ENCODE results near the gene PDE4C.
A peak's percentile ranks its signal among the peaks of the same experiment; 100 is the strongest.

PDE4C gene

DNA sequence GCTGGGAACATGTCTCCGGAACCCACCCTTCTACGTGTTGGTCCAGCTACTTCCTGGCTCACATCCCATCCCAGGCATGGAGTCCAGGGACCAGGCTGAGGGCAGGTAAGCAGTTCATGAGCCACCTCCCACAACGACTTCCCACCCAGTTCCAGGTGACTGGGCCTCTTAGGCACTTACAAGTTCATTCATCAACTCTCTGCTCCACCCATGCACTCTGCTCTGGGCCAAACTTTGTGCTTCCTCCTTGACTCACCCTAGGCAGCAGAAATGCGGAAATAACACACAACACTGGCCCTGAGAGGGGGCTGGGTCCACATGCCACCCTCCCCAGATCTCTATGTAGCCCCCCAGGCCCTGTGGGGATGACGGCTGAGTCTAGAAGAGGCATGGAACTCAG, 27.5 kb upstream of the PDE4C start:
- DNase-seq, result no peak

DNA sequence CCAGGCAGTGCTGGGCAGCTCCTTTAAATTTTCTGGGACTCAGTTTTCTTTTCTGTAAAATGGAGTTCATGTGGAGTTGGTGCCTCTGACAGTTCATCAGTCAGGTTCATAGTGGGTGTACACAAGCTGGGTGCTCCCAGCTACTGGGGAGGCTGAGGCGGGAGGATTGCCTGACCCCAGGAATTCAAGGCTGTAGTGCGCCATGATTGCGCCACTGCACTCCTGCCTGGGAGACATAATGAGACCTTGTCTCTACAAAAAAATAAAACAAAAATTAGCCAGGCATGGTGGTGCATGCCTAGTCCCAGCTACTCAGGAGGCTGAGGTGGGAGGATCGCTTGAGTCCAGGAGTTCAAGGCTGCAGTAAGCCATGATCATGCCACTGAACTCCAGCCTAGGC, 26.9 kb upstream of the PDE4C start:
- no peak for DNase-seq

DNA sequence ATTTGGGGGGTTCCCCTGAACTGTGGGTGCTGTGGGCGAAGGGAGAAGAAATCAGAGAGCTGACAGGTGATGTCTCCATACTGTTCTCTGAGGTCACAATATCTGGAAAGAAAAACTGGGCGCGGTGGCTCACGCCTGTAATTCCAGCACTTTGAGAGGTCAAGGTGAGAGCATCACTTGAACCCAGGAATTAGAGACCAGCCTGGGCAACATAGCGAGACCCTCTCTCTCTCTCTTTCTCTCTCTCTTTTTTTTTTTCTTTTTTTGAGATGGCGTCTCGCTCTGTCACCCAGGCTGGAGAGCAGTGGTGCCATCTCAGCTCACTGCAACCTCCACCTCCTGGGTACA, 26.1 kb upstream of the PDE4C start:
- no peak for DNase-seq

DNA sequence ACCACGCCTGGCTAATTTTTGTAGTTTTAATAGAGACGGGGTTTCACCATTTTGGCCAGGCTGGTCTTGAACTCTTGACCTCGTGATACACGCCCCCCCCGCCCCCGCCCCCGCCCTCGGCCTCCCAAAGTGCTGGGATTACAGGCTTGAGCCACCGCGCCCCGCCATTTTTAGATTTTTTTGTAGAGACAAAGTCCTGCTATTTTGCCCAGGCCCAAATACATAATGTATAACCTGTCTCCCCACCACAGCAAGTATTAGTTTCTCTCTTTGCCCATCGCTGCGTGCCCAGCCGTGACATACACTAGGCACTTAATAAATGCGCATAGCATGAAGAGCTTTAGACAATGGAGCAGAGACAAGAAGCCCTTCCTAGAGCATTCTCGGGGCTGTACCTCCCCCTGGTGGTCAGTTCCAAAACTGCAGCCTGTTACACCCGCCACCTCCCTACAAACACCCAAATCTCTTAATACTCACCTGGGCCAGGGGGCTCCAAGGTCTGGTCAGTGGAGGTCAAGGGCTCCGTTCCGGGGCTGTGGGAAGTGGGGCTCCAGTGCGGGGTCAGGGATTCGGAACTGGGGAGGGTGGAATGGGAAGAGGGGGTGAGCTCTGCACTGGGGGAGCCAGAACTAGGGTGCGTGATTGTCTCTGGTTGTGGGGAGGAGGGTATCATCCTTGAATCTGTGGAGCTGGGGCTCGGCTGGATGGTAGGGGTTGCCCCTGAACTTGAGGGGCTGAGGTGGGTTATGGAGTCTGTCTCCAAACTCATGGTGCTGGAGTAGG, 25.5 kb upstream of the PDE4C start:
- peak; percentile 42 for DNase-seq

DNA sequence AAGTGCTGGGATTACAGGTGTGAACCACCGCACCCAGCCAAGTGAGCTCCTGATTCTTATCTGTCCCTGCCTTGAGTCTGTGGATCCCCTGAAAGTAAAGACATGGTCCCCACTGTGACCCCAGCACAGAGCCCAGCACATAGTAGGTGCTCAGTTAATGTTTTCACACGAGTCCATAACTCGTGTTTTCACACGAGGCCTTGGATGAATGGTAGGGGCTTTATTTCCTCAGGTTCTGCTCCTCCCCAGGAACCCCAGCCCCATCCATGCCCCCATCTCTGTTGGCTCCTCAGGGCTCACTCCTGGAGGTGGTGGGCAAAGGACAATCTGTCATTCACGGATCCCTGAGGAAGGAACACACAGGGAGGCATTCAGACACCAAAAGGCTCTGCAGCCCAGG, 23.6 kb upstream of the PDE4C start:
- no peak for DNase-seq

DNA sequence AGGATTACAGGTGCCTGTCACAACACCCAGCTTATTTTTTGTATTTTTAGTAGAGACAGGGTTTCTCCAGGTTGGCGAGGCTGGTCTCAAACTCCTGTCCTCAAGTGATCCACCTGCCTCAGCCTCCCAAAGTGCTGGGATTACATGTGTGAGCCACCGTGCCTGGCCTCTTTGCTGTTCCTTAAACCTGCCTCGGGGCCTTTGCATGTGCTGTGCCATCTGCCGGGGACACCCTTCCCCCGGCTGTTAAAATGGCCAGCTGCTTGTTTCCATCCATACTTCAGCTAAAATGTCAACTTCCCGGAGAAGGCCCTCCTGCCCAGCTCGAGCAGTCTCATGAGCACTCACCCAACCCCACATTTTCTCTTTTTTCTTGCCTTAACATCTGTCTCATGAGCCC, 19.1 kb upstream of the PDE4C start:
- no peak for DNase-seq

DNA sequence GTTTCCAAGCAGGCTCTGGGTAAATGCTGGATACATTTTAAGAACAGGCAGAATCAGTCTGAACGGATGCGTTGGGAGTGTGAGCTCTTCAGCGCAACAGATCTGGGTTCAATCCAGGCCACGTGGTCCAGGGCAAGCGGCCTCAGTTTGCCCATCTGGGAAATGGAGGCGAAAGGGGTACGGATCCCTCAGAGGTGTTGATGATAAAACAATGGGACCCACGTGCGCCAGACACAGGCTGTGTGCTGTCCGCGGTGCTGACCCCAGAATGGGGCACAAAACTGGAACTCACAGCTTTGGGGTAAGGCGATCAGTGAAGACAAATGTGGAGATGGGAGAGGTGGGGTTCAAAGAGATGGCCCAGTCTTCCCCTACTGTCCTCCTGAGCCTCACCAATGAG, 13.1 kb upstream of the PDE4C start:
- DNase-seq, result no peak

DNA sequence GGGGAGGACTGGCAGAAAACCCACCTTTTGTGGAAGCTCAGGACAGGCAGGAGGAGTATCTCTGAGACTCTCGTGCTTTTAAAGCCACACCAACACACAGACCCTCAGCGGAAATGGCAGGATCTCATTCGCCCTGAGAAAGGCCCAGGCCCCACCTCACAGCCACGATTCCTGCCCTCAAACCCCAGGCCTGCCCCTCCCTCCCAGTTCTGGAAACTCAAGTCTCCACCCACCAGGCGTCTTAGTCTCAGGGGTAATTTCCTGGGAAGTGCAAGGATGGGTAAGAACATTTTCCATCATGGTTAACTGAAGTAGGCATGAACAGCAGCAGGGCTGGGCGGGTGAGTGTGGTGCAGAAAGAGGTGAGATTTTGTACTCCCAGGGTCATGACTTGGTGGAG, 8.0 kb upstream of the PDE4C start:
- no peak for DNase-seq

DNA sequence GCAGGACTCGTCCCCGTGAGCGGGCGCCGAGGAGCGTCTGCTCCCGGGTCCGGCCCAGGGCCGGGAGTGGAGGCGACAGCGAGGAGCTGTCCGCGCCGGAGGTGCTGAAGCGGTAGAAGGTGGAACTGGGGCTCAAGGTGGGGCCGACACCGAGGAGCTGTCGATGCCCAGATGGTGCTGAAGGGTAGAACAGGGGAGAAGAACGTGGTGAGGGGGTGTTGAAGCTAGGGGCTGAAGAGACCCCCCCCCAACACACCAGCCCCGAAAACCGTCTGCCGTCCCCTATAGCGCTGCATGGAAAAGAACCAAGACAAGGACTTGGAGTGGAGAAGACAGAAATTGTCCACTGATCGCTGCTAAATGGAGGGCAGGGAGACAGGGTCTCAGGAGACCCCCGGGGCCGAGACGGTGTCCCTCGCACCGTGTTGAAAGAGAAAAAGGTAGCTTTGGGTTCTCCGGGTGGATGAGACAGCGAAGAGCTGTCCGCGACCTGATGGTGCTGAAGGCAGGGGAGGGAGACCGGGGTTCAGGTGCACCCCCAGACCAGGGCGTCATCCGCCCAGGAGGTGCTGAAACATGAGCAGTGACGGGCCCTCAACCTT, 7.1 kb upstream of the PDE4C start:
- DNase-seq, result no peak

DNA sequence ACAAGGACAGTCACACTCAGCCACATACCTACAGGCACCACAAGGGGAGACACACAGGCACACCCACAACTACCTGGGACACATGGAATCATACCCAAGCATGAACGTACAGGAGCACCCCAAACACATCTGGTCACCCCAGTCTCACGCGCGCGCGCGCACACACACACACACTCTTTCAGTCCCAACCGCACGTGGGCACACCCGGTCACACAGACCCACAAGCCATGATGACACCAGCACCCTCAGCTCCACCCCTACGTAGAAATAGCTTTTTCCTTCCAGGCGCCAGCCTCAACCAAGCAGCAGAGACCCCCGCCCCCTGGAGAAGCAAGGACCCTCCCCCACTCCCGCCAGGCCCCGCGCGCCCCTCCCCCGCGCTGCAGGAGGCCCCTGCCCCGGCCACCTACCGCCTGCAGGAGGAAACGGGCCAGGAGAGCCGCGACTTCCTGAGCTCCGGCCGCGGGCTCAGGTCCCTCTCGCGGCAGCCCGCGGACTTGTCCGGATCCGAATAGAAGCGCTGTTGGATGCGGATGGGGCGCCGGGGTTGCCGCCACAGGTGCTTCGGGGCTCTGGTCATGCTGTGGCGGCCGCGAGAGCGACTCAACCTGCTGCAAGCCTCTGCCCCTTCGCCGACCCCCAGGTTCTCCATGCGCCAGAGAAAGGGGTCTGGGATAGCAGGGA, 6.4 kb upstream of the PDE4C start:
- no peak for DNase-seq

DNA sequence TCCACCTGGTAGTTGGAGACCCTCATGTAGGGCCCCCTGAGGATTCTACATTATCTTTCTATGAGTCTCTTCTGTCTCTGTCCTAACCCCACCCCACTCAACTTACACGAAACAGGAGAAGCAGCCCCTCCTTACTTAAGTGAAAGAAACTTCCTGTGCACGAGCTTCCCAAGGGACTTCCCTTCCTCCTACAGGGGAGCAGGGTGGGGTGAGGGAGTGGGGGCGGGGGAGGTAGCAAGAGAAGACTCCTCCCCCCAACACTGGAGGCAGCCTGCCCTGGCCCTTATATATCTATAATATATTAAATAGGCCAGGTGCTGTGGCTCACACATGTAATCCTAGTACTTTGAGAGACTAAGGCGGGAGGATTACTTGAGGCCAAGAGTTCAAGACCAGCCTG, 5.5 kb upstream of the PDE4C start:
- no peak for DNase-seq

DNA sequence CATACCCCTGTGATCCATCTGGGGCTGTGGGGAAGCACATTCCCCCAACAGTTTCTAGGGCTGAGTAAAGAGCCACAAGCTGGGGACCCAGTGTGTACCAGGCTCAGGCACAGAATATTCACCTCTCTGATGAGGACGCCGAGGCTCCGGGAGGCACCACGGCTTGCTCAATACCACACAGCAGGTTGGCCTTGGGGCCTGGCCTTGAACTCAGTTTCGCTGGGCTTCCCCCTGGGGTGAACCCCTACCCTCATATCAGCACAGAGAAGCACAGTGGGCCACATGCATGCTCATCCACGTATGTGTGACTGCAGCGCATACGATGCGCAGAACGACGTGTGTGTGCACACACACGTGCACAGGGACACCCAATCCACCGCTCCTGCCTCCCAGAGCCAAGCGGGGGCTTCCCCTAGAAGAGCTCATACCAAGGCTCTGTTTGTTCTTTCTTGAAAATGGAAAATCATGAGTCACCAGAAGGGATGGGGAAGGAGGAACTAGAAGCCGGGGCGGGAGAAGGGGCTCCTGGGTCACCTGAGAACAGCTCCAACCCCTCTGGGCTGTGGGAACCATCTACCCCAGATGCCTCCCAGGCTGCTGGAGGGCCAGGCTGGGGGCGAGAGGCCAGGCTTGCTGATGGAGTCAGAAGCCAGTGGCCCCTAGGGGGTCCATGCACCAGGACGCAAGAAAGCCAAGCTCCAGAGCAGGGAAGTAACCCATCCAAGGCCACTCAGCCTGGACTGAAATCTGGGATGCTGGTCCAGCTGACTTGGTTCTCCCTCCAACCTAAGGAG, 4.9 kb upstream of the PDE4C start:
- DNase-seq, result no peak

DNA sequence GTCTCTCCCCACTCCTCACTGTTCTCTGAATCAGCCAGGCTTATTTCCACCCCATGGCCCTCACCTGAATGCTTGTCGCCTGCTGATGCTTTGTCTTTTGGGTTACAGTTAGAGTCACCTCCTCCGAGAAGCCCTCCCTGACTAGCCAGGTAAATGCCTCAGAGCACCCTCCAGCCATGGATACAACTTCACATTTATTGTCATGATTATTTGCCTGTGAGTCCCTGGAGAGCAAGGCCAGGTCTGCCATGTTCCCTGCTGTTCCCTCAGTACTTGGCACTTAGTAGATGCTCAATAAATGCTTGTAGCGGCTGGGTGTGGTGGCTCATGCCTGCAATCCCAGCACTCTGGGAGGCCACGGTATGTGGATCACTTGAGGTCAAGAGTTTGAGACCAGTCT, 3.7 kb upstream of the PDE4C start:
- no peak for DNase-seq

DNA sequence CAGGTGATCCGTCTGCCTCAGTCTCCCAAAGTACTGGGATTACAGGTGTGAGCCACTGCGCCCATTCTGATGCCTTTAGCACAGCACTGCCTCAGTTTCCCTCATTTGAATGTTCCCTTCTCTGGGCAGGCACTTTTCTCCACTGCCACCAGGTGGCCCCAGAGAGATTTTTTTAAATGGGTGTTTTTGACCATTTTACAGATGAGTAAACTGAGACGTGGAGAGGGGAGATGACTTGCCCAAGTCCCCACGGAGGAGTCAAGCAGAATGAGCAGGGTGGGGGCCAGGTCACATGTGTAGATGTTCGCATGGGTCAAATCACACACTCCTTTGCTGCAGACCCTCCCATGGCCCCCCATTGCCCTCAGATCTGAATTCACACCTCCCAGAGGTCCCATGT, 3.2 kb upstream of the PDE4C start:
- DNase-seq, result no peak

DNA sequence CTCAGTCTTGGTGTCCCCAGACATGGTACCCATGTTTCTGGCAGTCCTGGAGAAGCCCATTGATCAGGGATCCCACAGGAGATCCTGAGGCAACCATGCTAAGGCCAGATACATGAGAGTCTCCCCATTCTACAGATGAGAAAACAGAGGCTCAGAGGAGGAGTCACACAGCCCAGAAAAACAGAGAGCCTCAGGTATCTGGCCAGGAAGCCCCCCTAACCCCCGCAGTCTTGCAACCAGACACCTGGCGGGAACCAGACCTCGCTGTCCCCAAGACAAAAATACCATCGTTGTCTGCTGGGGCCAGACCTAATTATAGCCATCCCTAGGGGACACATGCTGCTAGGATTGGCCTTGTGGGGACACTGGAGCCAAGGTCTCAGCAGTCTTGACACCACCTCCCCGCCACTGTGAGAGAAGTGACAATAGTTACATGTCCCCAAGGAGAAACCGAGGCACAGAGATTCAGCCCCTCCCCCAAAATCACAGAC, 1.6 kb upstream of the PDE4C start:
- no peak for DNase-seq

DNA sequence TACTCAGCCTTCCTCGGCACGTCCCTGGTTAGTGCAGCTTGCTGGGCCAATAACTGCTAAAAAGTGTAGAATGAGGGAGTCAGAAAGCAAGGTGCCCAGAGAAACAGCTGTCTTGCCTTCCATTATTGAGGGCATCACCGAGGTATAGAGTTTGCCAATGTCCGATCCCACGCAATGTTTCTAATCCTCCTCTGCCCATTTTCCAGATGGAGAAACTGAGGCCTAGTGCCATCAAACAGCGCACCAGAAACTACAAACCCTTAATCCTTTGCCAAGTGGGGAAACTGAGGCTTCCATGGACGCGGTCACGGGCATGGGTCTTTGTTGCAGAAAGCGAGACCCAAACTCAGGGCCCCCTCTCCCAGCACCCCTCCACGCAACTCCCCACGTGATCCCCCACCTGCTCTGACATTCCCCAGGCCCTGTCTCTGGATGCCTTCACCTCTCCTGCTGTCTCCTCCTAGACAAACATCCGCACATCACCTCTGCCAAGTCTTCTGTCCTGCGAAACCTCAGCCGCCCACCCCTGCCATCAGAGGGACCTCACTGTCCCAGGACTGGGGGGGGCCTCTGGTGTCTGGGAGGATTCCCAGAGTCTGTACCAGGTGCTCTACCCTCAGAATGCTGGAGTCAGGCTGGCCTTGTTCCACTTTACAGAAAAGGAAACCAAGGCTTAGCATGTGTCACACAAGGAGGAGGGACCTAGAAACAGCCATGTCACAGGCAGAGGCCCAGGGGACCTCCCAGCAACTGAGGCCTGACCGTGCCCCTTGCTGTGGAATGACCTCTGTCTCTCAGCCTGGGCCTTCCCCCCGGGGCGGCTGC, 930 bp upstream of the PDE4C start:
- DNase-seq, result no peak

DNA sequence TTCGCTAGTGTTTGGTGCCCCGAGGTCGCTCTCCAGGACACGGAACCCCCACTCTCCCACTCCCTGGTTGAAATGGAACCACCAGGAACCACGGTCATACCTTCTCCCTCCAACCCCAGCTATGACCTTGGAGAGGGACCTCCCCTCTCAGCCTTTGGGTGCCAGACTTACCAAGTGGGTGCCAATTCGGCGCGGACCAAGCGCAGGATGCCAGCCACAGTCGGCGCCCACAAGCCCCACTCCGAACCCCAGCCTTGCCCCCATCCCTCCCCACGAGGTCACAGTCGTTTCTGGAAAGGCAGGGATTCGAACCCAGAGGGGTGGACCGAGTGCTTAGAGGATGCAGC, 910 bp downstream of the PDE4C start:
- no peak for DNase-seq

DNA sequence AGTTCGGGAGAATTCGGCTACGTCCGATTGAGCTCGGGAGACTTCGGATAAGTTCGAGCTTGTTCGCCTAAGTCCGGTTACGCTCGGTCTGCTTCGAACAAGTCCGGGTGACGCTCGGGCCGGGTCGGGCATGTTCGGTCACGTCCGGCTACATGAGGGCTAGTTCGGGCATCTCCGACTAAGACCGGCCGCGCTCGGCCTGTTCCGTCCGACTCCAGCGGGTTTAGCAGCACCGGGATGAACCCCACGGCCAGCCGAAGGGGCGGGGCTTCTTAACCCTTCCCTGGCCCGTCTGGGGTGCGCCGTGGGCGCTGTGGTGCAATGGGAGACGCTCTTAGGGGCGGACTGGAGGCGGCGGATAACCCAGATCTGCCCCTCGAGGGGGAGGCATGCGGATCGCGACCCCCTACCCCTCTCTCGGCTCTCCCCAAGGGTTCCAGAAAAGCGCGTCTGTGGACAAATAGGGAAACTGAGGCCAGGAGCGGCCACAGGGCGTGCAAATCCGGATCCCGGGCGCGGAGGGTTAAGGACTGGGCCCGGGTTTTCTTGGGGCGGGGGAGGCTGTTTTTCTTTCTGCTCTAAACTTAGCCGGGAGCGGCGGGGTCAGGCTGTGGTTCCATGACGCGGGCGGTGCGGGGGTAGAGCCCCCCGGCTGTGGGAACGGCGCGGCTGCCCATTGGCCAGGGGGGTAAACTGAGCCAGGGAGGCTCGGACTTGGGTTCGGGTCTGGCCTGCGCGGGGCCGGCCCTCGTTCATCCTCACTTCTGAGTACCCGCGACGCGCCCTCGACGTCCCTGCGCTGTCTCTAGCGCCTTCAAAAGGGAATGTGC, 1.5 kb downstream of the PDE4C start:
- peak; percentile 96 for DNase-seq

DNA sequence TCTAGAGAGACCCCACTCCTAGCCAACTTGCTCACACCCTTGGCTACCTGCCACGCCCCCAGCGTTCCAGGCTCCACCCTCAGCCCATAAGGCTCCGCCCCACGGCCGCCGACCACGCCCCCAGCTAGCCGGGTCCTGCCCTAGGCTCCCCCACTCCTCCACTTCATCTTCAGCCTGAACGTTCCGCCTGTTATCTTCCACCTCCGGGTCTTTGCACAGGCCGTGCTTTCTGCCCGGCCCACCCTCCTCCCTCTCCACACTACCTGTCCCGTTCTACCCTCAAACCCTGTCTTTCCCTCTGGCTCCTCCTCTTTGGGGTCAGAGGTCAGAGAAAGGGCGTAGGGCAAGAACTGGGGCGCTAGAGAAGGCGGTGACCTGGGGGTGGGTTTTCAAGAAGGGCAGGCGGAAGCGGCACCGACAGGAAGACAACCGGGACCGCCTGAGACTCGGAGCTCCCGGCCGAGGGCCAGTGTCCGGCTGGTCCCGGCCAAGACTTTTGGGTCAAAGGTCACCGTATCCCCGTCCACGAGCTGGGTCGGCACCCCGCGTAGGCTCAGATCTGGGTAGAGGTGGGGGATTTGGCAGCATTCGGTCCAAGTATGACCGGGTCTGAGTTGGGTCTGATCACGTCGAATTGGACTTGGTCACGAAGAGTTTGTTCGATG, 2.2 kb downstream of the PDE4C start:
- DNase-seq, result peak; percentile 51

DNA sequence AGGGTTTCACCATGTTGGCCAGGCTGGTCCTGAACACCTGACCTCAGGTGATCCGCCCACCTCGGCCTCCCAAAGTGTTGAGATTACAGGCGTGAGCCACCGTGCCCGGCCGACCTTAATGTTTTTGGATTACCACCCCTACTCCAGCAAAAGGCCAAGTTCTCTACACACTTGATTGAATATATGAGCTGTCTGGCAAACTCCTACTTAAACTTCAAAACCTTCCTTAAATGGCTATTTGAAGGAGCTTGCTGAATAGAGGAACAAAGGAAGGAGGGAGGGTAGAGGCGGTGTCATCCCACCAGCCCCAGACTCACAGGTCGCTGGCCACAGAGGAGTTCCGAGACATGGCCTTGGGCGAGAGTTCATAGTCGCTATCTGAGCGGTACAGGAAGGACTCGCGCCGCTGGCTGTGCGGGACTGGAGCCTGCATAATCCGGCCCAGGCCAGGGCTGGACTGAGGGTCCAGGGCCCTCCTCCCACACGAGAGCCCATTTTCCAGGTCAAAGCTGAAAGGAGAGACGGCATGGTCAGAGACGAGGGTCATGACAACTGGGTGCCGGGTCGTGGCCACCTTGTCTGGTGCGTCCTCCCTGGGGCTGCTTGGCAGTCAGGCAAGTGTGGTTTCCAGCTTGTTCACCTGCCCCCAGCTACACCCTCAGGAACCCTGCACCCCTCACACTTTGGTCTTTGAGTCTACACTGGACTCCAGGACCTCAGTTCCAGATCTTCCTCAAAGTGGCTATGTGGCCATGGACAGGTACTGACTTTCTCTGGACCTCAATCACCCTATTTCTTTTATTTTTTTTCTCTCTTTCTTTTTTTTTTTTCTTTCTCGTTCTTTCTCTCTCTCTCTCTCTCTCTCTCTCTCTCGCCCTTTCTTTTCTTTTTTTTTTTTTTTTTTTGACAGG, 4.2 kb downstream of the PDE4C start:
- no peak for DNase-seq
